ENCODE results near the gene RABGAP1. TPM values are rescaled to one million over a fixed set of nuclear protein-coding genes. Genes with fewer than 3 reads are reported as not detected.

RABGAP1 gene
- total RNA-seq, 1 experiment from 2014 or later = 21.4 TPM

DNA sequence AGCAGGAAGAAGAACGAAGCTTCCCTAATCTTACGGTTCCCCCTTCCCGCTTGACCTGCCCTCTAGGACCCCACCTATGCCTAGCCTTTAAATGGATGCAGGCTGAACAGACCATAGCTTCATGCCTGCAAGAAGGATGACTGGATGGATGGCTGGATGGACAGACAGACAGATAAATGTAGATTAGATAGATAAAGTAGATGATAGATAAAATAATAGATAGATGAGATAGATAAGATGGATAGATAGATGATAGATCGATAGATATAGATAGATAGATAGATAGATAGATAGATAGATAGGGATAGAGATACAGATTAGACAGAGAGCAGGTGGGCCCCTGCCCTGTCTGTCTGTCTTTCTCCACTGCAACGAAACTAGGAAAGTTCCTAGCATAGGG is 164.7 kb downstream of the RABGAP1 start:
- no peak for DNase-seq (ENCODE audit: extremely low read depth, low read depth)

DNA sequence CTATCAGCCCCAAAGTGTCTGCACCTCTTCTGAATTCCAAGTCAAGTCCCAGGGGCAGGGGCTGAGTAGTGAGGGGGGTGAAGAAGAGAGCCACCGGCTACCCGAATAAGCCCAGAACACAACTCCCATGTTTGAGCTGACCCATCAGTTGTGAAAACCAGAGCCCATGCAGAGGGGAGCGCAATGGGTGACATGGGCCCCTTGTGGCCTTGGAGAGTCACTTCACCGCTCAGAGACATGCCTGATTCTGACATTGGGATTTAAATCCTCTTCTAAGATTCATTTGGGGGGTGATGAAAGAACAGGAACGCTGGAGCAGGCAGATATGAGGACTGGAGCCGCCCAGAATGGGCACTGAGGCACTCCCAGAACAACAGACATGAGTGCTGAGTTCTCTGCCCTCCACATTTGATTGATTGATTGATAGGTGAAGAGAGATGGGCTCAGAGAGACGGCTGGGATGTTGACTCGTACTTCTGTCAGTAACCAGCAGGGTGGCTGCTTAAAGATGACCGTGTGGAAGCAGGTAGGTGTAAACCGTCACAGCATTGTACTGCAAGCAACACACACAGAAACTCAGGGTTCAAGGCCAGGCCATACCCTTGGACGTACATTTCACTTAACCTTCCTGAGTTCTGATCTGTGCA is 166.9 kb downstream of the RABGAP1 start:
- no peak for DNase-seq (ENCODE audit: extremely low read depth, low read depth)

DNA sequence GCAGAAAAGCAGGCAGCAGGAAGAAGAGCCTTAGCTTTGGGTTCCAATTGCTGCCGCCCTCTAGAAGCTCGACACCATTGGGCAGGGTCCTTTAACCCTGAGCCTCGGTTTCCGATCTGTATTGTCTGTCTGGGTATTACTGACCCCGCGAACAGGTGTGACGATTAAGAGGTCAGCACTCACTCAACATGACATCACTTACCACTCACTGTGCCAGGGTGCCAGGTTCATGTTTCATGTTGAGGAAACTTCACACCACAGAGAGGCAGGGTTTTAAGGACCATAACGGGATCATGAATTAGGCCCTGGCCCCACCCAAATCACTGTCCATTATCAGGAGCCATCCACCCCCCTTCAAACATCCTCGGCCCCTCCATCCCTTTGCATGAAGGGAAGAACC is 168.2 kb downstream of the RABGAP1 start:
- no peak for DNase-seq (ENCODE audit: extremely low read depth, low read depth)

DNA sequence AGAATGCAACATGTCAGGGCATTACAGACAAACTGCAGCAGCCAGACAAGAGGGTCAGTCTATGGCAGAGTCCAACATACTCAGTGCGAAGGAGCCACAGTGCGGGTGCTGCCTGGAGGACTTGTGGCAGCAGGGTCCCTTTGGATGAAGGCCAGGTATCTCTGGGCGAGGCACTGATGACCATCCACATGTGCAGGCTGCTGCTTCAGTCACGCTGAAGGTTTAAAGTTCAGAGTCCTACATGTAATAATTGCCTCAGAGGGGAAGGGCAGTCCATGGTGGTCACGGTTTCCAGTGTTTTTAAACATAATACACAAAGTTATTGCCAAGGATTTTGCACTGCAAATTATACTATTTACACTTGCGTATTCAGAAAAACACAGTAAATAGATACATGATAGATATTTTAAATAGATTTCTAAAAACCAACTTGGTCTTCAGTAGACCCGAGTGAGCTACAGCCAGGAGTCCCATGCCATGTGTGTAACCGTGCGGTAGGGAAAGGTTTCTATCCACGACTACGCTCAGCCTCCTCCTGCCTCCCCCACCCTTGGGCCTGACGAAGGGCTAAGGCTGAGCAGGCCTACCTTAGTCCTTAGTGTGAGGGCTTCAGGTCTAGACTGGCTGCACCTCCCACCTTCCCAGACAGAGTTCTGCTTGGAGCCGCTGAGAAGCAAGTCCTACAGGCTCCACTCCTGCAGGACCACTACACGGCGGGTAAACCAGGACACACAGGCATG is 168.9 kb downstream of the RABGAP1 start:
- no peak for DNase-seq (ENCODE audit: extremely low read depth, low read depth)

DNA sequence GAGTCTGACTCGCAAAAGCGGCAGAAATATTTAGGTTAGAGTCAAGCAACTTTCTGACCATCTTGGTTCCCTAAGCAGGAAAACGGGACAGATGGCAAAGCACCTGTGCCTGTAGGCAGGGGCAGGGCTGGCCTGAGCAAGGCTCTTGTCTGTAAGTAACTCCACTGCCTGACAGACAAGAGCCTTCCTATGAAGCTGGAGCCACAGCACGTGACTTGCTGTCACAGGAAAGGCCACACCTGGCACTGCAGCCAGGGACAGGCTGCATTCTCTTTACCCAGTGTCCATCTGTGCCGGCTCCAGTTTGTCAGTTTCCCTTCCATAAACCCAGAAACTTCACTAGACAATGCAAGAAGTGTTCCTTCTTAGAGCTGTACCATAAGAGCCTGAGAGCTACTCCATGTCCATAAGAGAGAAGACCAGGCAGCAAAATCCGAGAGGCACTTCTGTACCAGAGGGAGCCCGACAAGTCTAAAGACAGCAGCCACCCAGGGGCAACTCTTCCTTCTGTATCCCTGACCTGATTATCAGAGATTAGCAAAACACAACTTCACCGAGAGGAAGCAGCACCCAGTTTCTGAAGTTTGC is 170.7 kb downstream of the RABGAP1 start:
- no peak for DNase-seq (ENCODE audit: extremely low read depth, low read depth)

DNA sequence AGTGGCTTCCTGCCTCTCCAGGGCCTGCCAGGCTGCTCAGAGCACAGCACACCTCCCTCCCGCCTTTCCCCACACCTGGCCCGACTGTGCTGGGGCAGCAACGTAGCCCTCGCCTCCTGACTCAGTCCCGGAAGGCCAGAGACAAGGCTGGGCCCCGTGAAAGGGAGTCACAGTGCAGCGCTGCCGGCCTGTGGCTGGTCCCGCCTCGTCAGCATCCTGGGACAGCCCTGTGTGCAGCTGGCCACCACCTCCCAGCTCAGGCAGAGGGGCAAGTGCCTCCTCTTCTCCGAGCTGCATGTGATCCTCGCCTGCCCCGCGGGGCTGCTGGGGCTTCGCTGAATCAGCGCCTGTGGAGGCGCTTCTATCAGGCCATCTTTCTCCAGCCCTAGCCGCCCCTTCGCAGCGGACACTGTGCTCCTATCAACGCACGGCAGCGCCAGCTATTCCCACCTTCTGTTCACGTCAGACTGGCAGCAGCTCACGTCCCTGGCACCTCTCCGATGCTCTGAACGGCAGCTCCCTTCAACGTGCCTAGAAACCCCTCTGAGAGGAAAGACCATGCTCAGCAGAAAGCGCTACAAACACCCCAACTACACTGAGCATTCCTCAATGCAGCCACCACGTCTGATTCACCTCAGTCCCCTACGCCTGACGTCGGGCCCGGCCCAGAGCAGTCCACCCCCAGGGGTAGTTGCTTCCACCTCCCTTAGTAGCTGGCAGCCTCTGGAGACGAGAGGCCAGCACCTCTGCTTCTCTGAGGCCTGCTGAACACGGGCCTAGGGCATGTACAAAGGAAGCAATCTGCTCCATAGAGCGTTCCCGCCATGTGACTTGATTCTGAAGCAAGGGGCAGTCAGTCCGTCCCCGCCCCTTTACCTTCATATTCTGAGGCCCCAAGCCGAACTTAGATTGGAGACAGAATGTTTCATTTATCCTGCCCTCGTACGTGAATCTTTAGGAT is 171.5 kb downstream of the RABGAP1 start:
- DNase-seq (ENCODE audit: extremely low read depth, low read depth) = no peak

DNA sequence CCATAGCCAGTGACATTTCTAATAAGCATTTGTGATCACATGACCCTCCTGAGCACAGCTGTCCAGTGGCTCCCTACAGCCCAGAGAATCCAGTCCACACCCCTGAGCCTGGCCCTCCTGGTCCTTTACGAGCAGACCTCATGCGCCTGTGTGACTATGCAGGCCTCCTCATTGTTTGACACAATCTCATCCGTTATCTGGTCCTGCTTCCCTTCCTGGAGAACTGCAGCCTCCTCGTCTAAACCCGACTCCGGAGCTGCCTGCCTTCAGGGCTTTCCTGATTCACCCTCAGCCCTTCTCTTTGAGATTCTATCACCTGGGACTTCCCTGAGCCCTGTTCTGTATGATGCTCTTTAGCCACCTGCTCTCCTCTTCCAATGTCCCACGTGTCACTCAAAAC is 172.4 kb downstream of the RABGAP1 start:
- DNase-seq (ENCODE audit: extremely low read depth, low read depth) = no peak

DNA sequence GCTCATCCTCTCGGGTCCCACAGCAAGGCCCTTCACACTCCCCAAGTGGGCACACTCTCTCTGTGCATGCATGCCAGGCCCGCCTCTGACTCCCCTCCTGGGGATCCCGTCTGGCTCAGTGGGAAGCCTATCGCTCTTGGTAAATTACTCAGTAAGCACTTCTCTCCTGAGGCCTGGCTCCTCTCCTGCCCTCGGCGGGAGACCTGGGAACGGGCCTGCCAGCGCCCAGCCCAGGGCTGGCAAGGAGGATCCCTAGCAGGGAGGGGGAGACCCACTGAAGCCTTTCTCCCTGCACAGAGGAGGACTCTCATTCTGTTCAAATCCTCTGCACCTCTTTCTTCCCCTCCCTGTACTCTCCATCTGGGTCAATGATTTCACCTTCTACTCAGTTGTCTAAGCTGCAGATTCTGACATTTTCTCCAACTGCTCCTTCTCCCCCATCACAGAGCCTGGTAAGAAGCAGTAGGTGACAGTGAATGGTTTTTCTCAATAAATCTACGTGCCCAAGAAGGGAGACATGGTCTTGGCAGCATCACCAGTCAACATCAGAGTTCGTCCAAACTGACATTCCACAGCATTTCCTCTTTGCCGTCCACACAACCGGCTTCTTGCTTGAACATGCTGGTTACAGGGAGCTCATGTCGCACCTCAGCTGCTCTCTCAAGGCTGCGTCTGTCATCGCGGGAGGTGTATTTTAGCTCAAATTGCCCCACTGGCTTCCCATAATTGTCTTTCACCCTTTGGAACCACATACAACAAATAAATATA is 174.5 kb downstream of the RABGAP1 start:
- DNase-seq (ENCODE audit: extremely low read depth, low read depth) = no peak

DNA sequence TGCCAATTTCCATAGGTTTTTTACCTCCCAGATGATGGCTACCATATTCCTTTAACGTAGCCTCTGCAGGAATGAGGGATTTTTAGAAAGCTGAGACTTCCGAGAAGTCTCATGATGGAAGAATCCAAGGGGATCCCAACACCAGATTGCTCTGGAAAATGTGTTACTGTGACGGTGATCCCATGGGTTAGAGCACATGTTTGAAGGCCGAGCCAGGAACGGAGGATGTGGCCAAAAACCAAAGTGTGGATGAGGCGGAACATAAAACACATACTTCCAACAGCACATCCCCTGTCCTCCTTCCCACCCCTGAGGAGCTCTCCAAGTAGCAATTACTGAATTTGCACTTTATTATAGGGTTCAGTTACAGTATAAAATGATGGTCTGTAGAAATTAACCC is 175.2 kb downstream of the RABGAP1 start:
- no peak for DNase-seq (ENCODE audit: extremely low read depth, low read depth)

DNA sequence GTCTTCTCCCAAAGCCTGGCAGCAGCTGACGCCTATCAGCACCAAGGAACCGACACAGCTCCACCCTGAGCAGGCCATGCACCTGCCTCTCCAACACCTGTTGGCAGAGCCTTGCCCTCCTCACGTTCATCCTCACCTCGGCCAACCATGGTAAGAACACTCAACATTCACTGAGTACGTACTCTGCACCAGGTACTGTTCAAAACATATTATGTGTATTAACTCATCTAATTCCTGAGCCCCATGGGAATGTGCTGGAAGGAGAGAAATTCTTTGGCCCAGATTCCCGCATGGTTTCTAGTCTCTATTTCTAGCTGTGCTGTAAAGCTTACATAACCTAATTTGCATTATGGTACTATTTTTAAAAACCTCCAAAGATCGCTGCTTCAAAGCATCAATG is 178.7 kb downstream of the RABGAP1 start:
- no peak for DNase-seq (ENCODE audit: extremely low read depth, low read depth)

DNA sequence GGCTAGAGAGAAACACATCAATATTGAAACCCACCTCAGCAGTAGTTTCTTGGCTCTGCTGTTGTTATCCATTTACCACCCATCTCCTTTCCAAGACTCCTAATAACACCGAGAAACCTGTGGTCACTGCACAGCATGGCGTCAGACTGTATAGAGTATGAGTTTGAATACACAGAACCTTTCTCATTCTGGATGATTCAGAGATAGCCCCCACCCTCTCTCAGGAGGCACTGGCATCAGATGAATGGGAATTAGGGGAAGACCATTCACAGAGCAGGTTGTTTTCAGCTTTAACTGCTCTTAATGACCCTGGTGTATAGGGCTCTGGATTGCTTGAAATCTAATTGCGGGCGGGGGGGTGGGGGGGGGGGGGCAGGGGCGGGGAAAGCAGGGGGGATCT is 179.3 kb downstream of the RABGAP1 start:
- DNase-seq (ENCODE audit: extremely low read depth, low read depth) = no peak

DNA sequence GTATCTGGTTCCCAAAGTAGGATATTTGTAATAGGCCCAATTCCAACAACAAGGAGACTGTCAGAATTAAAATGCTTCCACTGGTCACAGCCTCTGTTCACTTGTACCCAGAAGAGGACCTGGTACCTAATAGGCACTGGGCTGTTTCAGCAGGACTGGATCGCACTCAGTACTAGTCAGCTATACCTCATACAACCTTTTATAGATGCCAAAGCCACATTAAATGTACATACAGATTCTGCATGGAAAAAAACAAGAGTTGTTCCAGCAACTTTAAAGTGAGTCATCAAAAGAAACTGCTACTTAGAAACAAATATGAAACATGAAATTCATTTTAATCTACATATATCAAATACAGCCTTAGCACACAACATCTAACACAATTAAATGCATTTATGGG is 180.1 kb downstream of the RABGAP1 start:
- no peak for DNase-seq (ENCODE audit: extremely low read depth, low read depth)

DNA sequence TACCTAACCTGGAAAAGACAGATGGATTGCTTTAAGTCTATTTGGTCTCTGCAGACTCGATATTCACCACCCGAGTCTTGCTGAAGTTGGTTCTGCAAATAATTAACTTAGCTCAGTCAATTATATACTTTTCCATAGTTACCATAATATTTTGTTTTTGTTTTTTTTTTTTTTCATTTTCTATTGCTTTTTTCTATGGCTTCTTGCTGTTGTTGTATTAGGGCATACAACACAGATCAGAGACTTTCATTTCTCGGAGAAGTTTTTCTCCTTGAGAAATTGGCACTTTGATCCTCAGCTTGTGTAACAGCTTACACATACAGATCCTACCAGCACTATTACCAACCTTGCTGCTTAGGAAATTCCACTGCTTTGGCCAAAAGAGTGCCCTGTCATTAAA is 180.6 kb downstream of the RABGAP1 start:
- no peak for DNase-seq (ENCODE audit: extremely low read depth, low read depth)

DNA sequence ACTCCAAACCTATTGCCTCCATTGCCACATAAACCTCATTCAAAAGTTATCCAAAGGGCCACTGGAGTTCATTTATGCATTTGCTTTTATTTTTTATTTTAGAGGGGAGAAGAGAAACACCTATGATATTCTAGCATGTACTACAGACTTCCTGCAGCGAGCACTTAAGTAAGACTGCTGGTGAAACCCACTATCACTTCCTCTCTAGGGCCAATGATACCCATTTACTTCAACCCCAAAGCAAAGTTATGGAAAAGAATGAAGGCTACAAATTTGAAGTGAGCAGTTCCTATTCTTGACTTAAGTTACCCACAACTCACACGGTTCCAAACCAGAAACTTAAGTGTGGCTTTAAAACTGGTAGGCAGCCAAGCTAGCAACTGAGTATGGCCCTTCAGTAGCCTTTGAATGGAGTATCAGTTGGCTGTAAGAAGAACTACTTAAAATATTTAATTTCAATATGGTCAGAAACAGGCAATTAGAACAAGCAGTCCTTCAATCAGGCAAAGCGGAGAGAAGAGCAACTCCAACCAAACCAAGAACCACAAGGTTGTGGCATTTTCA is 186.8 kb downstream of the RABGAP1 start:
- no peak for DNase-seq (ENCODE audit: extremely low read depth, low read depth)

DNA sequence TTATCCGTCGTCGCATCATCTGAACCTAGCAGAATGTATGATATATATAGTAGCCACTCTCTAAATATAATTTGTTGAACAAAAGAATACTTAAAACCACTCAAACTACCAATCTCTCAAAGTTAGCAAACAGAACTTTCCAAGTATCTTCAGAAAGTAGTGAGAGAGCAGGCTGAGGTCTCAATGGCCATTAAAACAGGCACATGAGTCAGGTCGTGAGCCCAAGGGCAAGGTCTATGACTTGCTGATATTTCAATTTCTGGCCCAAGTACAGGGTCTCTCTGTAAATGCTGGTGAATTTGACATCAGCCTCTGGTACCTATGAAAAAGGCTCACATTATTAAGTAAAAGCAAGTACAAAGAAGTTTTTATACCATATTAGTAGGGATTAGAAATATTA is 187.8 kb downstream of the RABGAP1 start:
- DNase-seq (ENCODE audit: extremely low read depth, low read depth) = no peak

DNA sequence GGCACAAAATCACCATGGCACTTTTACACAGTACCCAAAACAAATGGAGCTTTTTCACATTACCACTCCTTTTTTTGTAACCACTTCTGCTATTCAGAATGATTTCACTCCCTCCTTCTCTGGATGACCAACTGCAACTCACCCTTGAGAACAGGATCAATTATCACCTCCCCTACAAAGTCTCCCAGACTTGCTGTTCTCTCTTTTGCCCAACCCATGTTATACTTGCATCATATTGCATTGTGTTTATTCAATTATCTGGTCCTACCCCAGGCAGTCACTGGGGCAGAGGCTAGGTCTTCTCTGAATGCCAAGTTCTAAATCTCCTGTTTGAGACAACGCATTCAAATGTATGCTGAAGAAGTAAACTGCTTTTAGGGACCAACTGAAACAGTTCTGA is 188.6 kb downstream of the RABGAP1 start:
- no peak for DNase-seq (ENCODE audit: extremely low read depth, low read depth)

DNA sequence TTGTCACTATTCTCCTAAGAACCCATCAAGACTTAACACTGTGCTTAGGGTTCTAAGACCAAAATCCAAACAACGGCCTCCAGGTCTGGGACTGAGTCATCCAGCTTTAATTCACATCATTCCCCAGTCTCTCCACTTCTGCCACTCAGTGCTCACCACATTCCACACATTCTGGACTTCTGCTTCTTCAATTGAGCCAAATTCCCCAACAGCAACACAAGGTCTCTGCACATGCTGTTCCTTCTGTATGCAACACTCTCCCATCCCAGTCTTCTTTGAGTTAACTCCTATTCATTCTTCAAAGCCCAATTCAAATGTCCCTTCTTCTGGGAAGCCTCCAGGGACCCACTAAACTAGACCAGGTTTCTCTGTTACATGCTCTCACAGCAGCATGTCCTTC is 190.4 kb downstream of the RABGAP1 start:
- DNase-seq (ENCODE audit: extremely low read depth, low read depth) = no peak

DNA sequence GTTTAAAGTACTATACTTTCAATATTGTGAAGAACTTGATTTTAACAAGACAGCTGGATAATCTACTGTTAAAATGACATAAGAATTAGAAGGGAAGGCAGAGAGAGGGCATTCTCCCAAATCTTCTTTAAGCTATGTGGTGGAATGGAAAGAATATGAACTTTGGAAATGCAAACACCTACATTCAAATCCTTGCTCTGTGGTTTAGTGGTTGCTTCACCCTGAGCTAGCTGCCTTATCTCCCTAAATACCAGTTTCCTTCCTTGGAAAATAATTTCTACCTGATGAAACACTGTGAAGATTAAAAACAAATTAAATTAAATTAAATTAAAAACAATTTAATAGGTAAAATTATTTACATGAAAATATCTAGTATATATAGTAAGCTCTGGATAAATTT is 191.2 kb downstream of the RABGAP1 start:
- no peak for DNase-seq (ENCODE audit: extremely low read depth, low read depth)

DNA sequence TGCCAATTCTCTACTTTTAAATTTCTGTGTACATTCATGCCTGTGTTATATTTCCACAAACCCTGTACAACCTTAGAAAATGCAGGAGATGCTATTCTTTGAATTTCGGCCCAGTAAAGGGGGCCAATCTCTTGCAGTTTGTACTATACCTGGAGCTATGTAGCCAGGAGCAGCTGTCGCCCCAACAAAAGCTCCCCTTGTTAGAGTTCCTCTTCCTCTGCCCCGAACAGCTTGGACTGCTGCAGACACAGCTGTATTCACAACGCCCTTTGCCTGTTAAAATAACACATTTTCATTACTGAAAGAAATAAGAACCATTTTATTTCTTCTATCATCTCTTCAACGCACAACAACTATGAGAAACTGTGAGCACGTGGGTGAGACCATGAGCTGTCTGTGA is 191.9 kb downstream of the RABGAP1 start:
- DNase-seq (ENCODE audit: extremely low read depth, low read depth) = no peak

DNA sequence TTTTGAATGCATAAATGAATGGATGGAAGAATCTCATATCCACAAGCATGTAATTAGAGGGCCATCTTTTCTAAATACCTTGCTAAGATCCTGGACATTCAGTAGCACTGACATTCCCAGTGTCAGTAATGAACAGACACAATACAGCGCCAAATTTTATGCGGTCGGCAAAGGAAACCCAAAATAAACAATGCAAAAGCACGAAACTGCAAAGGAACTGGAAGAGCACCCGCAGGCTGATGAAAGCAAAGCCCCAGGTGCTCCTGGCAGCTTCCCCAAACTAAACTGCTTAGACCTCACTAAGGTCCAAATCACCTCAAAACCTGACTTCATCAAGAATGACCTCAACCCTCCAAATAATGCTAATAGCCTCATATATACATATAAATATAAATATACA is 194.6 kb downstream of the RABGAP1 start:
- DNase-seq (ENCODE audit: extremely low read depth, low read depth) = no peak
